HUES48 (cell line): ENCODE results near the gene ARSA.
A peak's percentile ranks its signal among the peaks of the same experiment; 100 is the strongest.

ENCODE experiments used
- H3K27ac ChIP-seq: one replicate; pipeline ENCODE4 v1.7.0; 2013; ENCODE audit warnings: low read depth, low read length, inconsistent platforms
- H3K27me3 ChIP-seq: 2 replicates; pipeline ENCODE4 v1.6.1; 2013; ENCODE audit warnings: mild to moderate bottlenecking, low read length; ENCODE audit not compliant: control insufficient read depth, insufficient read depth
- H3K36me3 ChIP-seq: 2 replicates; pipeline ENCODE4 v1.6.1; 2013; ENCODE audit warnings: low read length; ENCODE audit not compliant: control insufficient read depth, insufficient read depth
- H3K4me1 ChIP-seq: 2 replicates; pipeline ENCODE4 v1.6.1; 2013; ENCODE audit warnings: mild to moderate bottlenecking, low read length; ENCODE audit not compliant: control insufficient read depth, insufficient read depth
- H3K4me3 ChIP-seq: 2 replicates; pipeline ENCODE4 v1.5.1; 2013; ENCODE audit warnings: mild to moderate bottlenecking, low read depth, low read length
- H3K9ac ChIP-seq: 2 replicates; pipeline ENCODE4 v1.6.1; 2013; ENCODE audit warnings: mild to moderate bottlenecking, low read depth, low read length, moderate library complexity
- H3K9me3 ChIP-seq: 2 replicates; pipeline ENCODE4 v1.6.1; 2013; ENCODE audit warnings: low read length; ENCODE audit not compliant: control insufficient read depth, insufficient read depth

ARSA gene

GRCh38 chr22:50627642-50628542 lies at the start of gene ARSA:
TSS of gene ARSA (minus strand) at chr22:50628152. CDS start at chr22:50627779, 373 bp downstream.
- Histone ChIP-seq H3K27me3 (peaks cover 9% of the 10 kb centered on the region), H3K36me3 (no peaks in the 10 kb centered on the region), H3K27ac (peak within 1 kb of the TSS; percentile 47), H3K4me1 (peaks cover 8% of the 10 kb centered on the region; the same call in 1 of the 2 replicates), H3K9me3 (no peaks in the 10 kb centered on the region), H3K4me3 (peak within 1 kb of the TSS; percentile 87), H3K9ac (0 out of 2 replicates have a peak within 1 kb of the TSS, but pooled peaks have one; percentile 51)

GRCh38 chr22:50676661-50677492 lies 48.9 kb upstream of the ARSA start:
- Histone ChIP-seq H3K9ac (no peak overlapping the region), H3K4me1 (peaks cover 8% of the 10 kb centered on the region; the same call in 1 of the 2 replicates), H3K27ac (no peak overlapping the region), H3K36me3 (peaks cover 3% of the 10 kb centered on the region; the same call in 1 of the 2 replicates), H3K4me3 (no peak overlapping the region), H3K27me3 (peaks cover 17% of the 10 kb centered on the region), H3K9me3 (no peaks in the 10 kb centered on the region)

- Histone ChIP-seq H3K9ac (no peak overlapping the region), H3K36me3 (peaks cover 3% of the 10 kb centered on the region; the same call in 1 of the 2 replicates), H3K9me3 (no peaks in the 10 kb centered on the region), H3K27me3 (peaks cover 20% of the 10 kb centered on the region), H3K4me1 (peaks cover 8% of the 10 kb centered on the region; the same call in 1 of the 2 replicates), H3K4me3 (no peak overlapping the region), H3K27ac (no peak overlapping the region)
These were observed 48.3 kb upstream of the ARSA start for GRCh38 chr22:50676180-50676636.

GRCh38 chr22:50675553-50676179 lies 47.7 kb upstream of the ARSA start:
- Histone ChIP-seq H3K9ac (no peak overlapping the region), H3K4me3 (peak overlapping the region; percentile 68), H3K27me3 (peaks cover 22% of the 10 kb centered on the region), H3K4me1 (peaks cover 8% of the 10 kb centered on the region; the same call in 1 of the 2 replicates), H3K36me3 (peaks cover 3% of the 10 kb centered on the region; the same call in 1 of the 2 replicates), H3K27ac (no peak overlapping the region), H3K9me3 (no peaks in the 10 kb centered on the region)

- peak overlapping the region; percentile 68 for H3K4me3 ChIP-seq
- peaks cover 3% of the 10 kb centered on the region; the same call in 1 of the 2 replicates for H3K36me3 ChIP-seq
- H3K9me3 ChIP-seq: no peaks in the 10 kb centered on the region
- H3K27me3 ChIP-seq: peaks cover 22% of the 10 kb centered on the region
- peak overlapping the region; percentile 64 for H3K27ac ChIP-seq
- peaks cover 8% of the 10 kb centered on the region; the same call in 1 of the 2 replicates for H3K4me1 ChIP-seq
- H3K9ac ChIP-seq: no peak overlapping the region; the same call in 1 of the 2 replicates
These were observed 46.9 kb upstream of the ARSA start for GRCh38 chr22:50674606-50675552.

- Histone ChIP-seq H3K4me1 (peaks cover 8% of the 10 kb centered on the region; the same call in 1 of the 2 replicates), H3K9ac (no peak overlapping the region), H3K9me3 (no peaks in the 10 kb centered on the region), H3K4me3 (peak overlapping the region; percentile 63; the same call in 1 of the 2 replicates), H3K27ac (no peak overlapping the region), H3K27me3 (peaks cover 22% of the 10 kb centered on the region), H3K36me3 (peaks cover under 1% of the 10 kb centered on the region; the same call in 1 of the 2 replicates)
These were observed 46.2 kb upstream of the ARSA start for GRCh38 chr22:50674130-50674500.

- H3K9ac ChIP-seq: no peak overlapping the region
- no peaks in the 10 kb centered on the region for H3K9me3 ChIP-seq
- H3K4me3 ChIP-seq: peak overlapping the region; percentile 63
- H3K27ac ChIP-seq: peak overlapping the region; percentile 35
- H3K4me1 ChIP-seq: peaks cover 8% of the 10 kb centered on the region; the same call in 1 of the 2 replicates
- no peaks in the 10 kb centered on the region for H3K36me3 ChIP-seq
- peaks cover 26% of the 10 kb centered on the region for H3K27me3 ChIP-seq
These were observed 45.5 kb upstream of the ARSA start for GRCh38 chr22:50673231-50674129.

GRCh38 chr22:50672471-50673230 lies 44.7 kb upstream of the ARSA start, which contains the start of gene SHANK3:
TSS of gene SHANK3 (plus strand) at chr22:50672823.
- Histone ChIP-seq H3K4me1 (peaks cover 8% of the 10 kb centered on the region; the same call in 1 of the 2 replicates), H3K27me3 (peaks cover 31% of the 10 kb centered on the region), H3K36me3 (no peaks in the 10 kb centered on the region), H3K9me3 (no peaks in the 10 kb centered on the region), H3K4me3 (peak within 1 kb of the TSS; percentile 63), H3K9ac (no peak within 1 kb of the TSS), H3K27ac (peak within 1 kb of the TSS; percentile 35)
